Neural cell (in vitro differentiated cells): Measurements from ENCODE around the gene PID1. TPM values are rescaled to one million over a fixed set of nuclear protein-coding genes. Genes with fewer than 3 reads are reported as not detected.

Experiments used
- H2AFZ ChIP-seq: fragments of 200-600, 300-800 bp; sonication (generic), shearing (Covaris generic); 2 replicates; pipeline ENCODE4 v1.6.0; 2014; ENCODE audit warnings: low read depth, mild to moderate bottlenecking, antibody characterized with exemption, low read length, moderate library complexity
- H3F3A ChIP-seq: fragments of 200-600 bp; shearing (Covaris generic); 2 replicates; pipeline ENCODE4 v1.6.1; 2016; ENCODE audit warnings: mild to moderate bottlenecking, moderate library complexity, mixed read lengths, antibody characterized with exemption, low read length; ENCODE audit not compliant: insufficient read depth, poor library complexity, severe bottlenecking
- H3K27ac ChIP-seq: fragments of 200-600, 300-800 bp; sonication (generic), shearing (Covaris generic); 2 replicates; pipeline ENCODE4 v1.5.1; 2014; ENCODE audit warnings: mild to moderate bottlenecking, low read length, moderate library complexity
- H3K27me3 ChIP-seq: fragments of 300-800, 200-600 bp; sonication (generic), shearing (Covaris generic); 2 replicates; pipeline ENCODE4 v1.6.0; 2014; ENCODE audit warnings: mild to moderate bottlenecking, low read depth, low read length, moderate library complexity; ENCODE audit not compliant: insufficient read depth
- H3K36me3 ChIP-seq: fragments of 300-800, 200-600 bp; sonication (generic), shearing (Covaris generic); 2 replicates; pipeline ENCODE4 v1.5.1; 2014; ENCODE audit warnings: mild to moderate bottlenecking, antibody characterized with exemption, low read length, moderate library complexity; ENCODE audit not compliant: insufficient read depth
- H3K4me2 ChIP-seq: fragments of 300-800, 200-600 bp; sonication (generic), shearing (Covaris generic); 2 replicates; pipeline ENCODE4 v1.6.0; 2014; ENCODE audit warnings: mild to moderate bottlenecking, low read length
- H3K4me3 ChIP-seq: fragments of 300-800, 200-600 bp; sonication (generic), shearing (Covaris generic); 2 replicates; pipeline ENCODE4 v1.5.1; 2014; ENCODE audit warnings: mild to moderate bottlenecking, low read length, moderate library complexity
- H3K79me2 ChIP-seq: fragments of 200-600 bp; shearing (Covaris generic); replicated peaks from 2 replicates; pipeline ENCODE4 v1.6.0; 2014; ENCODE audit warnings: mild to moderate bottlenecking, low read length, moderate library complexity; ENCODE audit not compliant: insufficient read depth
- H3K9ac ChIP-seq: fragments of 300-800, 200-600 bp; sonication (generic), shearing (Covaris generic); 2 replicates; pipeline ENCODE4 v1.6.1; 2016; ENCODE audit warnings: mild to moderate bottlenecking, low read length, mixed read lengths
- H3K9me2 ChIP-seq: fragments of 200-600 bp; shearing (Covaris generic); 2 replicates; pipeline ENCODE4 v1.6.1; 2016; ENCODE audit warnings: mild to moderate bottlenecking, low read length, mixed read lengths; ENCODE audit not compliant: insufficient read depth
- H3K9me3 ChIP-seq: fragments of 200-600, 300-800 bp; sonication (generic), shearing (Covaris generic); 2 replicates; pipeline ENCODE4 v1.6.1; 2016; ENCODE audit warnings: mild to moderate bottlenecking, mixed run types, low read length, moderate library complexity, mixed read lengths
- H4K20me1 ChIP-seq: fragments of 200-600 bp; shearing (Covaris generic); 2 replicates; pipeline ENCODE4 v1.6.1; 2016; ENCODE audit warnings: mild to moderate bottlenecking, mixed run types; ENCODE audit not compliant: insufficient read depth
- CTCF ChIP-seq: fragments of 450-650 bp; IDR thresholded peaks from 2 replicates; pipeline ENCODE4 v1.5.1; 2014; ENCODE audit warnings: antibody characterized with exemption, mild to moderate bottlenecking, moderate library complexity; ENCODE audit not compliant: poor library complexity, severe bottlenecking
- EP300 ChIP-seq: fragments of 450-650 bp; conservative IDR thresholded peaks from 2 replicates; pipeline ENCODE4 v1.6.1; 2014; ENCODE audit warnings: antibody characterized with exemption, mild to moderate bottlenecking, moderate library complexity; ENCODE audit not compliant: poor library complexity, severe bottlenecking
- EZH2 ChIP-seq: fragments of 200-600, 300-800 bp; shearing (Covaris generic), sonication (generic); IDR thresholded peaks from 2 replicates; pipeline ENCODE4 v1.6.1; 2014; ENCODE audit warnings: antibody characterized with exemption, low read length, borderline replicate concordance, mild to moderate bottlenecking; ENCODE audit not compliant: insufficient read depth, poor library complexity, severe bottlenecking
- MXI1 ChIP-seq: fragments of 450-650 bp; conservative IDR thresholded peaks from 2 replicates; pipeline ENCODE4 v1.6.1; 2014; ENCODE audit warnings: antibody characterized with exemption, mild to moderate bottlenecking; ENCODE audit not compliant: poor library complexity, severe bottlenecking
- POLR2AphosphoS5 ChIP-seq: IDR thresholded peaks from 2 replicates; pipeline ENCODE4 v1.6.1; 2012
- RAD21 ChIP-seq: fragments of 450-650 bp; conservative IDR thresholded peaks from 2 replicates; pipeline ENCODE4 v1.6.1; 2014; ENCODE audit warnings: antibody characterized with exemption, mild to moderate bottlenecking, moderate library complexity
- REST ChIP-seq: IDR thresholded peaks from 2 replicates; pipeline ENCODE4 v1.6.1; 2012; ENCODE audit warnings: borderline replicate concordance
- SMC3 ChIP-seq: fragments of 450-650 bp; conservative IDR thresholded peaks from 2 replicates; pipeline ENCODE4 v1.6.1; 2014; ENCODE audit warnings: antibody characterized with exemption, mild to moderate bottlenecking, moderate library complexity; ENCODE audit not compliant: poor library complexity
- TAF1 ChIP-seq: IDR thresholded peaks from 2 replicates; pipeline ENCODE4 v1.6.1; 2012; ENCODE audit warnings: low read depth
- polyA plus RNA-seq: library from polyadenylated mRNA; depleted of rRNA; stranded (reverse); fragments of >200 nt; gene quantifications from 2 replicates; pipeline ENCODE4 v1.2.3, GENCODE V29; 2014

Gene PID1
- polyA plus RNA-seq, 1 donor from 2014 or later: 11.0 TPM

DNA sequence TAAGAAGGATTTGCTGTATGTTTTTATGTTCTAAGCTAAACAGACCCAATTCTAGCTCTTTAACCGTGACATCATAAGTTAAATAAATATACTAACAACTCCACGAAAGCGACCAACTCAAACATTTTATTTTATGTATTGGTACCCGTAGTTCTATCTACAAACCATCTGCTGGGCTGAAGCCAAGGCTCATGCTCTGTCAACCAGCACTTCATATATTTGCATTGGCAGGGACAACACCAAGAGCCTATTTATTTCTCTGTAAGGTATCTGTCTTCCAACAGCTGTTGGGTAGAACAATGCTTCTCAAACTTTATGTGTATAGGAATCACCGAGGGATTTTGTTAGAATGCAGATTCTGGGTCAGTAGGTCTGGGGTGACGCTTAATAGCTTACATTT lies 64.5 kb downstream of the PID1 start:
- no peaks in the 10 kb centered on the region for H3K36me3 ChIP-seq
- H3K9me2 ChIP-seq: no peaks in the 10 kb centered on the region
- H3K9ac ChIP-seq: no peak overlapping the region
- no peaks in the 10 kb centered on the region for H3F3A ChIP-seq
- H4K20me1 ChIP-seq: no peaks in the 10 kb centered on the region
- H3K9me3 ChIP-seq: no peaks in the 10 kb centered on the region
- no peak overlapping the region for H3K4me3 ChIP-seq
- no peak overlapping the region for H2AFZ ChIP-seq
- no peaks in the 10 kb centered on the region for H3K79me2 ChIP-seq
- no peak overlapping the region for H3K27ac ChIP-seq
- no peak overlapping the region for H3K4me2 ChIP-seq
- TF ChIP-seq EP300 (no peak), MXI1 (no peak), TAF1 (no peak), SMC3 (no peak), POLR2AphosphoS5 (no peak), REST (no peak), EZH2 (no peak), CTCF (no peak), RAD21 (no peak)
- no peaks in the 10 kb centered on the region for H3K27me3 ChIP-seq

- Histone ChIP-seq H3K27ac (peak overlapping the region; percentile 32), H3F3A (no peaks in the 10 kb centered on the region)
Observed at GRCh38 chr2:229205704-229206103, 65.4 kb downstream of the PID1 start.

GRCh38 chr2:229202646-229203045 lies 68.4 kb downstream of the PID1 start:
- no peaks in the 10 kb centered on the region for H4K20me1 ChIP-seq
- H2AFZ ChIP-seq: no peak overlapping the region
- H3K9me3 ChIP-seq: no peaks in the 10 kb centered on the region
- no peak overlapping the region for H3K4me3 ChIP-seq
- H3F3A ChIP-seq: no peaks in the 10 kb centered on the region
- H3K27me3 ChIP-seq: no peaks in the 10 kb centered on the region
- H3K36me3 ChIP-seq: no peaks in the 10 kb centered on the region
- no peaks in the 10 kb centered on the region for H3K79me2 ChIP-seq
- no peak overlapping the region for H3K9ac ChIP-seq
- H3K27ac ChIP-seq: no peak overlapping the region
- H3K9me2 ChIP-seq: no peaks in the 10 kb centered on the region
- TF ChIP-seq POLR2AphosphoS5: no peak
- no peak for TF ChIP-seq CTCF
- no peak for TF ChIP-seq REST
- no peak for TF ChIP-seq EZH2
- no peak for TF ChIP-seq TAF1
- TF ChIP-seq RAD21: no peak
- TF ChIP-seq MXI1: no peak
- TF ChIP-seq EP300: no peak
- no peak for TF ChIP-seq SMC3
- no peak overlapping the region for H3K4me2 ChIP-seq

More at GRCh38 chr2:229205704-229206103, 65.4 kb downstream of the PID1 start:
- H3K9me3 ChIP-seq: no peaks in the 10 kb centered on the region
- H3K36me3 ChIP-seq: no peaks in the 10 kb centered on the region
- no peak overlapping the region for H3K9ac ChIP-seq
- H3K79me2 ChIP-seq: no peaks in the 10 kb centered on the region
- no peaks in the 10 kb centered on the region for H3K27me3 ChIP-seq
- H3K4me3 ChIP-seq: peak overlapping the region; percentile 36
- peak overlapping the region; percentile 16 for H3K4me2 ChIP-seq
- H4K20me1 ChIP-seq: no peaks in the 10 kb centered on the region
- no peaks in the 10 kb centered on the region for H3K9me2 ChIP-seq
- peak; percentile 65 for TF ChIP-seq EP300
- peak; percentile 73 for TF ChIP-seq POLR2AphosphoS5
- TF ChIP-seq MXI1: no peak
- H2AFZ ChIP-seq: no peak overlapping the region
